VCaP (cell line): ENCODE data around the gene RAB33B.
"Not testable (repeated sequence)": the region's sequence is repeated elsewhere in the genome, so short reads cannot be mapped to it uniquely, and the experiment has no call there.

ENCODE experiments used
- H3K27ac ChIP-seq: fragments of 450-650 bp; 2 replicates; pipeline ENCODE4 v1.5.1; 2017
- TF ChIP-seq, protein P1 (sequence below): fragments of 450-650 bp; conservative IDR thresholded peaks from 2 replicates; pipeline ENCODE4 v1.5.1; 2017; ENCODE audit warnings: mild to moderate bottlenecking, moderate library complexity

The RAB33B gene

DNA sequence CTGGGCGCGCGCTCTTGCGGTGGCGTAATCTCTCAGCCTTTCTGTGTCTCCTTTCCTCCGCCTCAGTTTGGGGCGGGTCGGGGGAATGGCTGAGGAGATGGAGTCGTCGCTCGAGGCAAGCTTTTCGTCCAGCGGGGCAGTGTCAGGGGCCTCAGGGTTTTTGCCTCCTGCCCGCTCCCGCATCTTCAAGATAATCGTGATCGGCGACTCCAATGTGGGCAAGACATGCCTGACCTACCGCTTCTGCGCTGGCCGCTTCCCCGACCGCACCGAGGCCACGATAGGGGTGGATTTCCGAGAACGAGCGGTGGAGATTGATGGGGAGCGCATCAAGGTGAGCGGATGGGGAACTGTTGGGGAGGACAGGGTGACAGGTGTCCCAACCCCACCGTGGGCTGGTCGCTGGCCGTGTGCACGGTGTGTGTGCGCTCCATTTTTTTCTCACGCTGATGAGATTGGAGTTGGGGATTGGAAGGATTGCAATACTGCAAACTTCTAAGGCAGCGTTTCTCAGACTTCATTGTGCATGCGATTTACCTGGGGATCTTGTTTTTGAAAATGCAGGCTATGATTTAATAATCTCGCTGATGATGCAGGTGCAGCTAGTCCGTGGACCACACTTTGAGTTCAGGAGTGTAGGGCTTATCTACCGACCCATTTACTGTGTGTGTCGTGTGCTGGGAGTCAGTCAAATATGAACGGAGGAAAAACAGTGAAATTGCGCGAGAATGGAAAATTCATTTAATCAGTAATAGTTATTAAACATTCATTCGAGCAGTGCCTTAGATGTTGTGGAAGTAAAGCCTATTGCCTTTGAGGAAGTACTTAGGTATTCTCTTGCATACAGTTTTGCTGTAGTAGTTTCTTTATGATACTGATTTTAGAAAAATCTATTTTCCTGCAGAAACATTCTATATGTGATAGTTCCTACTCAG is at the start of gene RAB33B:
RAB33B (plus strand) TSS at position 11 of the 935 bp plus-strand sequence; CDS start at position 86, 75 bp downstream.
- peak within 1 kb of the TSS; percentile 91 for H3K27ac ChIP-seq
- TF ChIP-seq, protein P1, sequence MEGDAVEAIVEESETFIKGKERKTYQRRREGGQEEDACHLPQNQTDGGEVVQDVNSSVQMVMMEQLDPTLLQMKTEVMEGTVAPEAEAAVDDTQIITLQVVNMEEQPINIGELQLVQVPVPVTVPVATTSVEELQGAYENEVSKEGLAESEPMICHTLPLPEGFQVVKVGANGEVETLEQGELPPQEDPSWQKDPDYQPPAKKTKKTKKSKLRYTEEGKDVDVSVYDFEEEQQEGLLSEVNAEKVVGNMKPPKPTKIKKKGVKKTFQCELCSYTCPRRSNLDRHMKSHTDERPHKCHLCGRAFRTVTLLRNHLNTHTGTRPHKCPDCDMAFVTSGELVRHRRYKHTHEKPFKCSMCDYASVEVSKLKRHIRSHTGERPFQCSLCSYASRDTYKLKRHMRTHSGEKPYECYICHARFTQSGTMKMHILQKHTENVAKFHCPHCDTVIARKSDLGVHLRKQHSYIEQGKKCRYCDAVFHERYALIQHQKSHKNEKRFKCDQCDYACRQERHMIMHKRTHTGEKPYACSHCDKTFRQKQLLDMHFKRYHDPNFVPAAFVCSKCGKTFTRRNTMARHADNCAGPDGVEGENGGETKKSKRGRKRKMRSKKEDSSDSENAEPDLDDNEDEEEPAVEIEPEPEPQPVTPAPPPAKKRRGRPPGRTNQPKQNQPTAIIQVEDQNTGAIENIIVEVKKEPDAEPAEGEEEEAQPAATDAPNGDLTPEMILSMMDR: no peak

DNA sequence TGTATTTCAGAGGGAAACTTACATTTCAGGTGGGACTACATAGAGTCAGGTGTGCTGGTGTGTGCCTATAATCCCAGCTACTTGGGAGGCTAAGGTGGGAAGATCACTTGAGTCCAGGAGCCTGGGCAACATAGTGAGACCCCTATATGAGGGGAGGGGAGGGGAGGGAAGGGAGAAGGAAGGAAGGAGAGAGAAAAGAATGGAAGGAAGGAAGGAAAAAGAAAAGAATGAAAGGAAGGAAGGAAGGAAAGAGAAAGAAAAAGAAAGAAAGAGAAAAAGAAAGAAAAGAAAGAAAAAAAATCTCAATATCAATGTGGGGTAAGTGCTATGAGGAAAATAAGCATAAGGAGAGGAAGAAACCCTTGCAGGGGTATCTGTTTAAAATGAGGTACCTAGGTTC is 43.6 kb upstream of the RAB33B start:
- no peak overlapping the region for H3K27ac ChIP-seq
- TF ChIP-seq, protein P1: no peak

DNA sequence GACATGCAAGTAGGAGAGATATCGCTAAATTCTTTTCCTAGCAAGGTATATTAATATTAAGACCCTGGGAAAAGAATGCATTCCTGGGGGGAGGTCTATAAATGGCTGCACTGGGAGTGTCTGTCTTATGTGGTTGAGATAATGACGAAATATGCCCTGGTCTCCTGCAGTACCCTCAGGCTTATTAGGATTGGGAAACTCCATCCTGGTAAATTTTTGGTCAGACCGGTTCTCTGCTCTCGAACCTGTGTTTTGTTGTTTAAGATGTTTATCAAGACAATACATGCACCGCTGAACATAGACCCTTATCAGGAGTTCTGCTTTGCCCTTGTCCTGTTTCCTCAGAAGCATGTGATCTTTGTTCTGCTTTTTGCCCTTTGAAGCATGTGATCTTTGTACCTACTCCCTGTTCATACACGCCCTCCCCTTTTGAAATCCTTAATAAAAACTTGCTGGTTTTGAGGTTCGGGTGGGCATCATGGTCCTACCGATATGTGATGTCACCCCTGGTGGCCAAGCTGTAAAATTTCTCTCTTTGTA is 39.2 kb upstream of the RAB33B start:
- H3K27ac ChIP-seq: not testable (repeated sequence)

DNA sequence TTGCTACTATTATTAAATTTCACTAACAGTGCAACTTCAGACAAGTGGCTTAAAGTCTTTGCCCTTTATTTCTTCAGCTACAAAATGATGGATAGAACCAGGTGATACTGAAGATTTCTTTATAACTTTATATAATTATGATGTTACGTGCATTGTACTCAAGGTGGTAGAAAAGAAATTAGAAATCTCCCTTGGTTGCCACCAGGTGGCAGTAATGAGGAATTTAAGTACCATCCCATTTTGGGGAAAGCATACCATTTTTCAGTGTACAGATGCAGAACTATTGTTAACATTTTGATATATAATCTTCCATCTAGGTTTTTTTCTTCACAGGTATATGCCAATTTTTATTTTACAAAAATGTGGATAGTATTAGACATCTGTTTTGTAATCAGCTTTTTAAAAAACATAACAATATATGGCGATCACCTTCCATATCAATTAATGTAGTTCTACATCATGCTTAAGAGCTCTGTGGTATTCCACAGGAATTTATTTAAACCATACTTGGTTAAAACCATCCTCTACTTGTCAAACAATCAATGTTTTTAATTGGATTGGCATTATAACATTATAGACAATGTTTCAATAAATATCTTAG is 37.7 kb upstream of the RAB33B start:
- TF ChIP-seq, protein P1: peak; percentile 77
- no peak overlapping the region for H3K27ac ChIP-seq

DNA sequence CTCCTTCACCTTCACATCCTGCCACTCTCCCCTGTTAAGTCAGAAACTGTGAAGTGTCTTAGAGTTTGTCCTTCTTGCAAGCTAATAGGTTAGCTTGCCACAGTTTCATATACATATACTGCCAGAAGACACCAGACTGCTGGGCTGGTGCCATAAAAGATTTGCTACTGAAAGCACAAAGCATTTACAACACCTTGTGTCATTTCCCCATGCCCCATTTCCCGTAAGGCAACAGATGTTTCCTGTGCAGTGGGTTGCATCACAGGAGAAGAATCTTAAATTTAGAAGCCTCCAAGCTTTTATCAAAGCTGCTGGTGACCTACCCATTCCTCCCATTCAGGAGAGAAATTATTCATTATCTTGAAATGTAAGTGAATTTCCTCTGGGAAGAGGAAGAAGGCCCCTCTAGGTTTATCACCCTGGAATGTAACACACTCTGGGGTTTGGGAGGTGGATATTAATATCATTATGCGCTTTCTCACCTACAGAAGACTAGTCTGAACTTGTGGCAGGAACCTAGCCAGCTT is 34.5 kb upstream of the RAB33B start:
- TF ChIP-seq, protein P1: no peak
- no peak overlapping the region for H3K27ac ChIP-seq

DNA sequence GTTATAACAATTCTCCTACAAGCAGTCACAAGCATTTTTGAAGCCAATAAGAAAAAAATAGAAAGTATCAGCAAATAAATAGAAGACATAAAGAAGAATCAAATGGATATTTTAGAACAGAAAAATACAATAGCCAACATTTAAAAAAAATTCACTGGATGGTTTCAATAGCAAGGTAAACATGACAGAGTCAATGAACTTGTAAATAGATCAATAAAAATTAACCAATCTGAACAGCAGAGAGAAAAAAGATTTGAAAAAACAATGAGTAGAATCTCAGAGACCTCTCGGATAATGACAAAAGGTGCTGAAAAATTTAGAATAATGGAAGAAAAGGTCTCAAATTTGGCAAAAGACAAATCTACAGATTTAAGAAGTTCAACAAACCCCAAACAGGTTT is 33.3 kb upstream of the RAB33B start:
- TF ChIP-seq, protein P1: no peak
- H3K27ac ChIP-seq: no peak overlapping the region

DNA sequence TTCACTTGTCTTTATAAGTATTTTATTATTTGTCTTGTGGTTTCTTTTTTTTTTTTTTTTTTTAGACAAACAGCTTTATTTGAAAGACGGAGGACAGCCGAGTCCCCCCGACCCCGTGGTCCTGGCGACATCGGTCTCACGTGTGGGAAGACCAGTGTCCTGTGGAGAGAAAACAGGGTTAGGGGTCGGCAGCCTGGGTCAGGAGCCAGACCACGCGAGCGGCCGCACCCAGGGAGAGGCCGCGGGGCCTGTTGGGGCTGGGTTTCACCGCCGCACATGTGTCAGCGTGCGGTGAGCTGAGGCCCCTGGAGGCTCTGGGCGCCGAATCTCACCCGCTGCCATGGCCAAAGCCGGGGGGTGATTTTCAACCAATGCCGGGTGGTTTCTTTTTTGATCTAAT is 17.8 kb upstream of the RAB33B start:
- TF ChIP-seq, protein P1: no peak
- no peak overlapping the region for H3K27ac ChIP-seq
